ENCODE measurements around the gene GDA. TPM values are rescaled to one million over a fixed set of nuclear protein-coding genes. Genes with fewer than 3 reads are reported as not detected.

The GDA gene
- total RNA-seq, 1 donor from 2014 or later, result not detected

- DNase-seq (ENCODE audit: low read depth in 2 of 2), result no peak
These were observed 887 bp downstream of the GDA start for GRCh38 chr9:72150127-72150526.

- no peak for DNase-seq (ENCODE audit: low read depth in 2 of 2)
These were observed 1.4 kb downstream of the GDA start for GRCh38 chr9:72150661-72151060.

- no peak for DNase-seq (ENCODE audit: low read depth in 2 of 2)
These were observed 1.9 kb downstream of the GDA start for GRCh38 chr9:72151104-72151503.

DNA sequence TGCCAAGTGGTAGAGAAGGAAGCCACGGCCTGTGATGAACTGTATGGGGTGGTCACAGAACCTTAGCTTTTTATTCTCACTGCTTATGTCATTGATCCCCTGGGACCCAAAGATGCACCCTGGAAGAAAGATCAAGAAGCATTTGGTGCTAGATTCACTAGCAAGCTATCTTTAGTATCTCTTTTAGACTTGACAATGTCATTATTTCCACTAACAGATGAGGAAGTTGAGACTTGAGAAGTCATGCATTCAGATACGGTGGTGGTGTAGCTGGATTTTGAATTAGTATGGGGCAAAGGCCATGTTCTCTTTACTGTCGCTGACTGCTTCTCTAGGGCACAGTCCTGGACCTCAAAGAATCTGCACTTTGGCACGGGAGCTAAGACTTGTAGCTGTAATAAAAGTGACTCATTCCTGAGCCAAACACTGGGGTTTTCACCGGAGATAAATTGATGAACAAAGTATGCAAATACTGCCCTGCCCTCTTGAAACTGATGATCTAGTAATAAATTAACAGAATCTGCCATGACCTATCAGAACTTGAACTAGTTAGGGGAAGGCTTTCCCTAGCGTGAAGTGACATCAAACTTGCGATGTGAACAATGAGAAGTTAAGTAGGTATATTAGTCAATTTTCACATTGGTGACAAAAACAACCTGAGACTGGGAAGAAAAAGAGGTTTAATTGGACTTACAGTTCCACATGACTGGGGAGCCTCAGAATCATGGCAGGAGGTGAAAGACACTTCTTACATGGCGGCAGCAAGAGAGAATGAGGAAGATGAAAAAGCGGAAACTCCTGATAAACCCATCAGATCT lies 5.4 kb downstream of the GDA start:
- DNase-seq (ENCODE audit: low read depth in 2 of 2), result no peak

DNA sequence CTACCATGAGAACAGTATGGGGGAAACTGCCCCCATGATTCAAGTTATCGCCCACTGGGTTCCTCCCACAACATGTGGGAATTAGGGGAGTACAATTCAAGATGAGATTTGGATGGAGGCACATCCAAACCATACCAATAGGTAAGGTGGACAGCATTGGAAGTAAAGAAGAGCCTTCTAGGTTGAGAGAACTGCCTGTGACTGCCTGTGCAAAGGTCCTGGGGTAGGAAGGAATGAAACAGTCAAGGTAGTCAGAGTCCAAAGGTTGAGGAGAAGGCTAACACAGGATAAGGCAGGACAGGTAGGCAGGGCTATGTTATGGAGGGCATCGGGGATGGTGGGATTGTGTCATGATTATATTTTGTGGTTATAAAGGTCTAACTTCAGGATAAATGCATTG lies 6.1 kb downstream of the GDA start:
- DNase-seq (ENCODE audit: low read depth in 2 of 2), result no peak

DNA sequence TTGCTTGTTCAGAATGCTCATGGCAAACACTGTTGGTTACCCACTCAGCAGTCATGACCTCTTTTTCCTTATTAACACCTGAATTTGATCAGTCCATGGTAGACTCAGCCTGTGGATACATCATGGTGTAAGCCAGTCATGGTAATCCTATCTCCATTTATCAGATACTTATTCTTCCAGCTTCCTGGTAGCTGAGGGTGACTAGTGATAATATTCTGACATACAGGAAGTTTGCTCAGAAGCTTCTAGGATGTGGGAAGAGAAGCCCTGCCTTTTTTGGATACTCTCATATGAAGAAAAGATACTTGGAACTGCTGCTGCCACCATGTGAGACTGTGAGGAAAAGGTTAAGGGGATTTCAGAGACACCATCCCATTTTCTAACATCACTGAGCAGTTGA lies 7.3 kb downstream of the GDA start:
- DNase-seq (ENCODE audit: low read depth in 2 of 2), result no peak

DNA sequence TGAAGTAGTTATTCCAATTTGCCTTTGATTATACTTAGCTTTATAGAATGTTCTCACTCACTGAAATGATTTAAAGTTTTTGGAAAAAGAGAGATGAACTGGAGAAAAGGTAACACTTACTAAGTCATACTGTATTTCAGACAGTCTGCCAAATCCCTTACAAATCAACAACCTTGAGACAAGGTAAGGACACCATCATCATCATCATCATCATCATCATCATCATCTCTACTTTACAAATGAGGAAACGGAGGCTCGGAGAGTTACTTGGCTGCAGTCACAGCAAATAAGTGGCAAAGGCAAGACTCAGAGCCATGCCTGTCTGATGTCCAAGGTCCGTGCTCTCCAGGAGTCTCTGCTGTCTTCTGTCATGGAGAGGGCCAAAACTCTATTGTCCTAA lies 9.4 kb downstream of the GDA start:
- DNase-seq (ENCODE audit: low read depth in 2 of 2), result no peak

DNA sequence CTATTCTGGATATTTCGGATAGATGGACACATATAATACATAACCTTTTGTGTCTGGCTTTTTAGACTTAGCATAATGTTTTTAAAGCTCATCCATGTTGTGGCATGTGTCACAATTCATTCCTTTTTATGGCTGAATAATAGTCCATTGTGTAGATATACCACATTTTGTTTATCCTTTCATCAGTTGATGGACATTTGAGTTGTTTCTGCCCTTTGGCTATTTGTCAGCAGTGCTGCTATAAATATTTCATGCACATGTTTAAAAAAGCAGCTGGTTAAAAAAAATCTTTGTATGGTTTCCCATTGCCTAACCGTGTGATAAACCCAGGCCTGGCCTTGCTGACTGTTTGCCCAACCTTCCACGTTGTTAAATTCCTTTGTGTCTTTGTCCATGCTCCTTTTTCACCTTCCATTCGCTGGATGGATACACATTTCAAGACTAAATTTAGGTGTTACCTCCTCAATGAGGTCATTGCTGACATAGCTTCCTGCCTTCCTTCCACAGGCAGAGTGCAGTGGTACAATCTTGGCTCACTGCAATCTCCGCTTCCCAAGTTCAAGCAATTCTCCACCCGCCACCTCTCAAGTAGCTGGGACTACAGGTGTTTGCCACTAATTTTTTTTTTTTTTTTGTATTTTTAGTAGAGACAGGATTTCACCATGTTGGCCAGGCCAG lies 11.3 kb downstream of the GDA start:
- DNase-seq (ENCODE audit: low read depth in 2 of 2), result no peak

- no peak for DNase-seq (ENCODE audit: low read depth in 2 of 2)
These were observed 16.1 kb downstream of the GDA start for GRCh38 chr9:72165326-72165725.

DNA sequence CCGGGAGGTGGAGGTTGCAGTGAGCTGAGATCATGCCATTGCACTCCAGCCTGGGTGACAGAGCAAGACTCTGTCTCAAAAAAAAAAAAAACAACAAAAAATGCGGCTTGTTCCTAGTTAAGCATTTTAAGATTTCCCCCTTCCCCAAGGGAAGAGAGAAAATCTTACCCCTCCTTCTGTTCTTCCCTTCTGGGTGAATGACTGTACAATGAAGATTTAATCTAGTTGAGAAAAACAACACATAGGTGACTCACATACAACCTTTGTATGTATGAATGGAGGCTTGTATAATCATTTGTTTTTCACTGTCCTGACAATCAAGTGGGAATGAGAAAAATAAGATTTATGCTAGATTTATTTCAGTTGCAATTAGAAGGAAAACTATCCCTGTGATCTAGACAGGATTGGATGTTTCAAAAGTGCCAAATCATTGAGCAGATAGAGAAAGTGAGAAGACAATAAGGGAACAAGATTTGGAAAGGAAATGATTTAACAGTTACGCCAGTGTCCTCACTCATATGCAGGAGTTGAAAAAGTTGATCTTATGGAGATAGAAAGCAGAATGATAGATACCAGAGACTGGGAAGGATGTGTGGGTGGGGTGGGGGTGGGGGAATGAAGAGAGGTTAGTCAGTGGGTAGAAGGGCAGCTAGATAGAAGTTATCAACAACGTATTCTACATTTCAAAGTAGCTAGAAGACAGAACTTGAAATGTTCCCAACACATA lies 16.7 kb downstream of the GDA start:
- DNase-seq (ENCODE audit: low read depth in 2 of 2), result no peak

- DNase-seq (ENCODE audit: low read depth in 2 of 2), result no peak
These were observed 18.8 kb downstream of the GDA start for GRCh38 chr9:72168075-72168474.

DNA sequence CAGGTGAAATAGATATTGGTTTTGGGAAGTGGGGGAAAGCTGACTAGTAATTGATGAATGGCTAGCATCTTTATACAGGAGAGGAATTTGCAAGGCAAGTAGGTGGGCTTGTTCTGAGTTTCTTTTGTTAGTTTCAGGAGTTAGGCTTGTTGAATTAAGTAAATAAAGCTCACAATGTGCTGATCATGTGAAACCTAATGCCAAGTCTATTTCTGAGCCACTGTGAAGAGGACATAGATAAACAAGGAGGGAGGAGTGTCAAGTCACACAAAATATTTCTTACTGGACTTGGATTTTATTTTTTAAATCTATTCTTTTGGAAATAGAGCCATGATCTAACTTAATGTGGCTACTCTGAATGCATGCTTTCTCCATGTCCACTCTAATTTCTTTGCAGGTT lies 19.9 kb downstream of the GDA start:
- no peak for DNase-seq (ENCODE audit: low read depth in 2 of 2)

- no peak for DNase-seq (ENCODE audit: low read depth in 2 of 2)
These were observed 23.8 kb downstream of the GDA start for GRCh38 chr9:72173080-72173479.

DNA sequence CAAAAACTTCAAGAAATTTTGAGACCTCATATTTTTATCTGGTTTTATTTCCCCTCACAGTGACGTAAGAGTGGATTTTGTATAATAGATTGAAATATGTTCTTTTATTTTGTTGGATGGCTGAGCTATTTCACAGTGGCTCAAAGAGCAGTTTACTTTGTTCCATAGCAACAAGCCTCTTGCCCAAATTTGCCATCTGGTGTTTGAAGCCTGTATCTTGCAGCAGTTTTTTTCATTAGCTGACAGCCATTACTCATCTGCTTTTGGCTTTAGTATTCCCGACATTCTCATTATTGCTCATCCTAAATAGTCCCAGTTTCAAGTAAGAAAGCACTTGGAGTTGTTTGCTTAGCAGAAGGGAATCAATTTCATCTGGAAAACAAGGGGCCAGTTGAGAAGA lies 36.3 kb downstream of the GDA start:
- no peak for DNase-seq (ENCODE audit: low read depth in 2 of 2)

DNA sequence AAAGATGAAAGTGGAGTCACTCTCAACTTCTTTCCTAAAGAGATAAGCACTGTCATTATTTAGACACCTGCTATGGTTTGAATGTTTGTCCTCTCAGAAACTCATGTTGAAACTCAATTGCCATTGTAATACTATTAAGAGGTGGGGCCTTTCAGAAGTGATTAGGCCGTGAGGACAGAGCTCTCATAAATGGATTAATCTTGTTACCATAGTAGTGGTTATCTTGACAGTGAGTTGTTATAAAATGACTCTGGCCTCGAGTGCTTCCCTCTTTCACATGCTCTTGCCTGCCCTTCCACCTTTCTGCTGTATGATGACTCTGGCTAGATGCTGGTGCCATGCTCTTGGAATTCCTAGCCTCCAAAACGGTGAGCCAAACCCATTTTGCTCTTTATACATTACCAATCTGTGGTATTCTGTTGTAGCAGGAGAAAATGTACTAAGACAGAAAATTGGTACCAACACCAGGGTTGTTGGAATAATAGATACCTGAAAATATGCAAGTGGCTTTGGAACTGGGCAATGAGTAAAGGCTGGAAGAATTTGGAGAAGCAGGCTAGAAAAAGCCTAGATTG lies 38.0 kb downstream of the GDA start:
- DNase-seq (ENCODE audit: low read depth in 2 of 2), result no peak

DNA sequence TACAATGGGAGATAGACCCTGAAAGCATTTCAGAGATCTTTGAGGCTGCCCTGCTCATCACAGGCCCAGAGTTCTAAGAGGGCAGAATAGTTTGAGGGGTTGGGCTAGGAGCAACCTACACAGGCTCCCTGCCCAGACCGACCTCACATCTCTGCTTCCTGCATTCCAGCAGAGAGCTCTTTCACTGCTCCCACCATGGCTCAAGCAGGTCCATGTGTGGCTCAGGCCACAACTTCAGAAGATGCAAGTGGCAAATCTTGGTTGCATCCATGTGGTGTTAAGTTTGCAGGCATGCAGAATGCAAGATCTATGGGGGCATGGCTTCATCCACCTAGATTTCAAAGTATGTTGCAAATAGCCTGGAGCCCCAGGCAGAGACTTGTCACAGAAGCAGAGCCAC lies 39.0 kb downstream of the GDA start:
- DNase-seq (ENCODE audit: low read depth in 2 of 2), result no peak

DNA sequence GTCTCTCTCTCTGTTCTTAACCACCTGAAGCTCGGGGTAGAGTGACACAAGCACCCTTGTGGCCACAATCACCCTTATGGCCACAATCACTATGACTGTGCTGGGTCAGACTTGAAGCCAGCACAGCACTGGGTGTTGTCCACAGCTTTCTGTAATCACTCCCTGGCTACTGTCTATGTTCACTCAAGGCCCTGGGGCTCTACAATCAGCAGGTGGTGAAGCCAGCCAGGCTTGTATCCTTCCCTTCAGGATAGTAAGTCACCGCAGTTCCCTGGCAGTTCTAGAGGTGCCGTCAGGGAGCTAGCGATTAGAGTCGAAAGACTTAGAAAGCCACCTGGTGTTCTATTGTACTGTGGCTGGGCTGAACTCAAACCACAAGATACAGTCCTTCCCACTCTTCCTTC lies 44.2 kb downstream of the GDA start:
- no peak for DNase-seq (ENCODE audit: low read depth in 2 of 2)

DNA sequence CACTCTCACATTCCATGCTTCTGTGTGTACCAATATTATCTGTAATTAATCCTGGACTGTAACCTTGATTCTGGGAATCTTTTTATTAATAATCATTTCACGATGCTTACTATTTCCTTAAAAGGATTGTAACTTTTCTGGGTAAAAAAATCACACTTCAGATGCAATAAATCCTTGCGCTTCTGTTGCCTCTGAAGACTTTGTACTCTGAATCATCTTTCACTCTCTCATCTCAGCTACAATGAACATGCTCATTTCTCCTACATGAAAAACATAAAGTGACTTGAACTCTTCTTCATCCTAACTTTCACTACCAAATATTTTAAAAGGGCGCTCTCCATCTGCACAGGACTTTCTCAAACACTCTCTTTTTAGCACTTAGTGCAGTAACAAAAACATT lies 50.0 kb downstream of the GDA start:
- DNase-seq (ENCODE audit: low read depth in 2 of 2), result no peak

- no peak for DNase-seq (ENCODE audit: low read depth in 2 of 2)
These were observed 51.2 kb downstream of the GDA start for GRCh38 chr9:72200452-72200851.

DNA sequence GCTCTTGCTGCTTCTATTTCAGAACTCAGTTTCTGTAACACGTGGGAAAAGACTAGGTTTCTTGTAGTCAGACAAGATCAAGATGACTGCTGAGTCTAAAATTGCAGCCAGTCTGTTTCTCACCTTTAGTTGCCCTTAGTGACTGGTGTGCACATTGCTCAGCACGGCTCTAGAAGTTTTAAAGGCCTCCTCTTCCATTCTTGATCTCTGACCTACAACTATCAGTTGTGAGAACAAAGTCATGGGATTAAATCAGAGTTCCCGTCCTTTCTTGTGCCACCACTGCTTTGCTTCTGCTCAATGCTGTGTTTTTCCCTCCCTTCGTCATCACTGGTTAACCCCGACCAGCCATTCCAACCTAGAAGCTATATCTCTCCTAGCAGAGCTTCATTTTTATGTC lies 52.8 kb downstream of the GDA start:
- no peak for DNase-seq (ENCODE audit: low read depth in 2 of 2)

DNA sequence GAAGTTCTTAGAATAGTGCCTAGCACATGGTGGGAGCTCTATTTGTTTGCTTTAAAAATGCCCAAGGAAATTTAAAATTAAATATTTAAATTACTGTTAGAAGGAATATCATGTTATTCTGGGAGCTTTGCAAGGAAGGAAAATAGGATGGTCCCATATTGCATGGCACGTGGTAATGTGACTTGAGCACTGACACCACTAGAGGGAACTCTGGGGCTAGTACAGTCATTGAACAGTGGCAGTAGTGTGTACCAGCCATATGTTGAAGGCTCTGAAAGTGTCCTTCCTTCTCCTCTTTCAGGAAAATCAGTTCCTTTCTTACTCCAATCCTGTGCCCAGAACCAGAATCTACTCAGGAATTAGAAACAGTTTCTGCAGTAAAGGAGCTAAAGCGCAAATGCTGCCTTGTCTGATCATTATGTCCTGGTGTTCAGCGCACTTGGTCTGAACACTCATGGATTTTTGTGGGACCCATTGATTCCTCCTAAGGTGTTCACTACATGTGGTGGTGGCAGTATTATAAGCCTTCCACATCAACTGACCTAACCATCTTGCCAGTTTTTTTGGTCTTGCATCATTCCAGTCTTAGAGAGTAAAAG lies 54.1 kb downstream of the GDA start:
- peak; percentile 2 to 36 for DNase-seq (ENCODE audit: low read depth in 2 of 2)

DNA sequence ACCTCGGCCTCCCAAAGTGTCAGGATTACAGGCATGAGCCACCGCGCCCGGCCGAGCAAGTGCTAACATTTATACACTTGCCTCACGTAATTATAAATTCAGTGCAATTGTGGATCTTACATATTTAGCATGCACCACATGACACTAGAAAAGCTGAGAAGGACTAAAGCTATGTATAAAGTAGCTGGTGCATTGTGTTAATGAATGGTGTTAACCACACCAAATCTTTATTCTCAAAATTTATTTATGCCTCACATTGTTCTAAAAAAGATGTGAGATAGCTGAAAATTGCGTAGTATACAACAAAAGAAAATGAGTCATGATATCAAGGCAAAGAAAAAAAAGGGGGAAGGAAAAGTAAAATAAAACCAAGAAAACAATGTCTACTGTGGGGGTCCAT lies 54.8 kb downstream of the GDA start:
- DNase-seq (ENCODE audit: low read depth in 2 of 2), result no peak

All from dermis microvascular lymphatic vessel endothelial cell (primary cell).